GM19193 (cell line): Measurements from ENCODE around the gene CDON.

Experiments
- POLR2A ChIP-seq: IDR thresholded peaks from 4 replicates; pipeline ENCODE4 v1.6.1; 2011; ENCODE audit not compliant: insufficient read depth, insufficient read length; ENCODE audit errors: extremely low read depth

Gene CDON

GRCh38 chr11:126095745-126096144 lies 33.1 kb upstream of the CDON start:
- no peak for TF ChIP-seq POLR2A

GRCh38 chr11:126090452-126090851 lies 27.8 kb upstream of the CDON start:
- no peak for TF ChIP-seq POLR2A

- no peak for TF ChIP-seq POLR2A
Measured at GRCh38 chr11:126088999-126089398, 26.3 kb upstream of the CDON start.

GRCh38 chr11:126086248-126086647 lies 23.6 kb upstream of the CDON start:
- TF ChIP-seq POLR2A, result no peak

- TF ChIP-seq POLR2A, result no peak
Measured at GRCh38 chr11:126084608-126084912, 21.9 kb upstream of the CDON start.

- no peak for TF ChIP-seq POLR2A
Measured at GRCh38 chr11:126083829-126084607, 21.4 kb upstream of the CDON start.

GRCh38 chr11:126082251-126083109 lies 19.8 kb upstream of the CDON start:
- TF ChIP-seq POLR2A, result no peak

- no peak for TF ChIP-seq POLR2A
Measured at GRCh38 chr11:126081915-126082250, 19.2 kb upstream of the CDON start.

- TF ChIP-seq POLR2A, result no peak
Measured at GRCh38 chr11:126080161-126080941, 17.7 kb upstream of the CDON start.

GRCh38 chr11:126079621-126080124 lies 17.0 kb upstream of the CDON start:
- TF ChIP-seq POLR2A, result no peak

GRCh38 chr11:126076641-126077040 lies 14.0 kb upstream of the CDON start:
- TF ChIP-seq POLR2A, result no peak

- TF ChIP-seq POLR2A, result no peak
Measured at GRCh38 chr11:126072801-126073594, 10.3 kb upstream of the CDON start.

- no peak for TF ChIP-seq POLR2A
Measured at GRCh38 chr11:126072141-126072741, 9.6 kb upstream of the CDON start.

GRCh38 chr11:126063507-126063852 lies 814 bp upstream of the CDON start:
- no peak for TF ChIP-seq POLR2A
